PC-3 (cell line): Measurements from ENCODE around the gene SEMA4G.

Experiments used
- CTCF ChIP-seq: fragments of 300-600 bp; sonication (generic); conservative IDR thresholded peaks from 2 replicates; pipeline ENCODE4 v1.5.1; 2017; ENCODE audit warnings: antibody characterized with exemption, low read depth, mild to moderate bottlenecking, low read length
- EZH2phosphoT487 ChIP-seq: fragments of 300-600 bp; sonication (generic); IDR thresholded peaks from 2 replicates; pipeline ENCODE4 v1.6.1; 2018; ENCODE audit warnings: mild to moderate bottlenecking, antibody characterized with exemption, low read length, borderline replicate concordance

GRCh38 chr10:100977436-100977835 is 8.1 kb downstream of the SEMA4G start:
- no peak for TF ChIP-seq CTCF
- no peak for TF ChIP-seq EZH2phosphoT487
